Measurements from ENCODE around the gene TMEM132C. TPM values are rescaled to one million over a fixed set of nuclear protein-coding genes. Genes with fewer than 3 reads are reported as not detected.

TMEM132C gene
- total RNA-seq, 1 donor from 2014 or later, result 61.8 TPM

DNA sequence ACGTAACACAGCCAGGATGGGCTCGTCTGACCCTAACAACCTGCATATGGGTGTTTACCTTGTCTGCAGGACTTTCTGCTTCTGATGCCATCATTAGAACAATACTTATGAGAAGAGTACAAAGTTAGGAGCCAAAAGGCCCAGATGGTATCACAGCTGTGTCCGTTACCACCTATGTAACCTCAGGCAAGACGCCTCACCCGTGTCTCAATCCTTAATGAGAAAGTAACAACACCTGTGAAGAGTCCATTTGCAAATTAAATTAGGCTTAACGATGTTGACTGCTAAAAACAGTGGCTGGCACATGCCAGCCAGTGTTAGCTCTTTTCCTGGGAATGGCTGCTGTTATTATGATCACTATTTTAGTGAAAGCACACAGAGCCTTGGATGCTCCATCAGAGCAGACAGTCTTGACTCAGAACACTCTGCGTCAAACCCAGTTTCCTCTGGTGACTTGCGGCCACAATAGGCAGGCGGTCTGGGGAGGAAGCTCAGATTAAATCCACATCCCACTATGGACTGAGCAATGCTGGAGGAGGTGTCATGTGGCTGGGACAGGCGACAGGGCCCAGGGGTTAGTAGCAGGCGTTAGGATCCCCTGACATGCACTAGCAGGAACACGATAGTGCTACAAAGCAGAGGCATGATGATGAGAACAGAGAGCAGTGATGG, 431.5 kb downstream of the TMEM132C start:
- no peaks in the 10 kb centered on the region for H3K4me1 Mint-ChIP-seq (ENCODE audit: unreplicated experiment)
- H3K27ac Mint-ChIP-seq, result no peak overlapping the region
- DNase-seq (ENCODE audit: extremely low spot score, unreplicated experiment), result no peak
- H3K36me3 Mint-ChIP-seq, result peaks cover 19% of the 10 kb centered on the region
- H3K4me3 Mint-ChIP-seq, result no peak overlapping the region
- H3K27me3 Mint-ChIP-seq, result no peaks in the 10 kb centered on the region
- H3K9me3 Mint-ChIP-seq, result no peaks in the 10 kb centered on the region
- TF ChIP-seq, protein P1, sequence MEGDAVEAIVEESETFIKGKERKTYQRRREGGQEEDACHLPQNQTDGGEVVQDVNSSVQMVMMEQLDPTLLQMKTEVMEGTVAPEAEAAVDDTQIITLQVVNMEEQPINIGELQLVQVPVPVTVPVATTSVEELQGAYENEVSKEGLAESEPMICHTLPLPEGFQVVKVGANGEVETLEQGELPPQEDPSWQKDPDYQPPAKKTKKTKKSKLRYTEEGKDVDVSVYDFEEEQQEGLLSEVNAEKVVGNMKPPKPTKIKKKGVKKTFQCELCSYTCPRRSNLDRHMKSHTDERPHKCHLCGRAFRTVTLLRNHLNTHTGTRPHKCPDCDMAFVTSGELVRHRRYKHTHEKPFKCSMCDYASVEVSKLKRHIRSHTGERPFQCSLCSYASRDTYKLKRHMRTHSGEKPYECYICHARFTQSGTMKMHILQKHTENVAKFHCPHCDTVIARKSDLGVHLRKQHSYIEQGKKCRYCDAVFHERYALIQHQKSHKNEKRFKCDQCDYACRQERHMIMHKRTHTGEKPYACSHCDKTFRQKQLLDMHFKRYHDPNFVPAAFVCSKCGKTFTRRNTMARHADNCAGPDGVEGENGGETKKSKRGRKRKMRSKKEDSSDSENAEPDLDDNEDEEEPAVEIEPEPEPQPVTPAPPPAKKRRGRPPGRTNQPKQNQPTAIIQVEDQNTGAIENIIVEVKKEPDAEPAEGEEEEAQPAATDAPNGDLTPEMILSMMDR (conservative IDR thresholded peaks at IDR 0.05), result no peak

DNA sequence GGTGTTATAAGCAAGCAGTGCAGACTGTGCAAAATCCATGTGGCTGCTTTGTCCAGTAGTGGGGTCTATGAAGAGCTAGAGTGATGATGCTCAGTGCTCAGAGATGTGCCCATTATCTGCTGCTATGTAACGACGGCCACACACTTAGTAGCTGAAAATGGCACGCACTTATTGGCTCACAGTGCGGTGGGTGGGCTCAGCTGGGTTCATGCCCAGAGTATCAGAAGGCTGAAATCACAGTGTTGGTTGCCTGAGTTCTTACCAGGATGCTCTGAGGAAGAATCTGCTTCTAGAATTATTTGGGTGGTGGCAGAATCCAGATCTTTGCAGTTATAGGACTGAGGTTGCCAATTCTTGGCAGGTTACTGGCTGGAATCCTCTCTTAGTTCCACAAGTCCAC, 432.1 kb downstream of the TMEM132C start:
- H3K27ac Mint-ChIP-seq, result no peak overlapping the region
- peaks cover 19% of the 10 kb centered on the region for H3K36me3 Mint-ChIP-seq
- DNase-seq (ENCODE audit: extremely low spot score, unreplicated experiment), result no peak
- H3K4me3 Mint-ChIP-seq, result no peak overlapping the region
- H3K9me3 Mint-ChIP-seq, result no peaks in the 10 kb centered on the region
- TF ChIP-seq, protein P1 (conservative IDR thresholded peaks at IDR 0.05), result no peak
- no peaks in the 10 kb centered on the region for H3K27me3 Mint-ChIP-seq
- H3K4me1 Mint-ChIP-seq (ENCODE audit: unreplicated experiment), result no peaks in the 10 kb centered on the region

DNA sequence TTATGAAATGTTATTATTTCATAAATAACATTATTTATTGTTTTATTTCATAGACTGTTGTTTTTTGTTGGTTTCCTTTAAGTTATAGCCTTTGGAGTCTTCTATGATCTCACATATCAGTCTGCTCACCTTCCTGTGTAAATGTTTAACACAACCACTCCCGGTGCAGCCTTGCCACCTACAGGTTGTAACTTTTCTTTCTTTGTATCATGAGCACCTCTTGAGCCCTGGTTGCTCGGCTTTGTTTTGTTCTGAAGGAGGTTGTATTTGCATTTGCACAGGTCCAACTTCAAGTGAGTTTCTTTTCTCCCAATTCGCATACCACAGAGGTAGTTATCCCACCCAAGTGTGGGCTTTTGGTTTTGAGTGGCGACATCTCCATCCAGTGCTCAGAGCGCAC, 435.4 kb downstream of the TMEM132C start:
- Mint-ChIP-seq H3K27ac (no peak overlapping the region), H3K4me3 (no peak overlapping the region), H3K4me1 (ENCODE audit: unreplicated experiment) (no peaks in the 10 kb centered on the region), H3K27me3 (no peaks in the 10 kb centered on the region), H3K36me3 (peaks cover 11% of the 10 kb centered on the region), H3K9me3 (no peaks in the 10 kb centered on the region)
- TF ChIP-seq, protein P1 (conservative IDR thresholded peaks at IDR 0.05), result no peak
- DNase-seq (ENCODE audit: extremely low spot score, unreplicated experiment), result no peak

DNA sequence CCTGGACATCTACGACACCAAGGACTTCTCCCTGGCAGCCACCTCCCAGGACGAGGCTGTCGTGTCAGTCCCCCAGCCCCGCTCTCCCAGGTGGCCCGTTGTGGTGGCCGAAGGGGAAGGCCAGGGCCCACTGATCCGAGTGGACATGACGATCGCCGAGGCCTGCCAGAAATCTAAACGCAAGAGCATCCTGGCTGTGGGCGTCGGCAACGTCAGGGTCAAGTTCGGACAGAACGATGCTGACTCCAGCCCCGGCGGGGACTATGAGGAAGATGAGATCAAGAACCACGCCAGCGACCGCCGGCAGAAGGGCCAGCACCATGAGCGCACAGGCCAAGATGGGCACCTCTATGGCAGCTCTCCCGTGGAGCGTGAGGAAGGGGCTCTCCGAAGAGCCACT, 438.2 kb downstream of the TMEM132C start:
- peaks cover 3% of the 10 kb centered on the region for H3K36me3 Mint-ChIP-seq
- H3K4me1 Mint-ChIP-seq (ENCODE audit: unreplicated experiment), result no peaks in the 10 kb centered on the region
- no peak overlapping the region for H3K27ac Mint-ChIP-seq
- no peaks in the 10 kb centered on the region for H3K27me3 Mint-ChIP-seq
- H3K9me3 Mint-ChIP-seq, result no peaks in the 10 kb centered on the region
- no peak overlapping the region for H3K4me3 Mint-ChIP-seq
- DNase-seq (ENCODE audit: extremely low spot score, unreplicated experiment), result no peak
- TF ChIP-seq, protein P1 (conservative IDR thresholded peaks at IDR 0.05), result no peak

DNA sequence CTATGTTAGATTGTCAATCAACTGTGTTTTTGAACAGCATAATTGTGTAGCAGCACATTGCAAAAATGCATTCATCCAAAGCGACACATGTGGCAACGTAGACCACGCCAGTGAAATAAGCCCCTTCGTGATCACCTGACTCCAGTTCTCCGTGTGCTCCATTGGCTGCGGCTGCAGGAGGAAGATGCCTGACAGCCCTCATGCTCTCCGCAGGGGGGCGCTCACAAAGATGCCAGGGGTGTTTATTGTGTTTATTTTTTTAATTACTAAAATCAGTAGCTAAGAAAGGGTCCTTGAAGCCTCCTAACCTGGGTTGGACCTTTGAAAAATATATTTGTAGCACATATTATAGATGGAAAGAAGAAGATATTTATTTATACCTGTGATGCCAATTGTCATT, 440.5 kb downstream of the TMEM132C start:
- Mint-ChIP-seq H3K27me3 (no peaks in the 10 kb centered on the region), H3K27ac (no peak overlapping the region), H3K36me3 (peaks cover under 1% of the 10 kb centered on the region), H3K4me1 (ENCODE audit: unreplicated experiment) (no peaks in the 10 kb centered on the region), H3K9me3 (no peaks in the 10 kb centered on the region), H3K4me3 (no peak overlapping the region)
- no peak for DNase-seq (ENCODE audit: extremely low spot score, unreplicated experiment)
- TF ChIP-seq, protein P1 (conservative IDR thresholded peaks at IDR 0.05), result no peak

Measured in type B pancreatic cell (in vitro differentiated cells).